H1 (cell line): ENCODE results near the gene TENT4B. TPM values are rescaled to one million over a fixed set of nuclear protein-coding genes. Genes with fewer than 3 reads are reported as not detected.

Experiments used
- ASH2L ChIP-seq: fragments of 200-600, 300-600 bp; sonication (generic); IDR thresholded peaks from one replicate; pipeline ENCODE4 v1.7.1; 2017; ENCODE audit warnings: low read length
- ATF2 ChIP-seq: IDR thresholded peaks from 2 replicates; pipeline ENCODE4 v1.6.1; 2012; ENCODE audit warnings: low read length, inconsistent platforms
- KDM5A ChIP-seq: fragments of 200-600 bp; IDR thresholded peaks from 2 replicates; pipeline ENCODE4 v1.7.1; 2012; ENCODE audit warnings: mild to moderate bottlenecking, low read length, inconsistent platforms, mixed read lengths
- NRF1 ChIP-seq: IDR thresholded peaks from 2 replicates; pipeline ENCODE4 v1.6.1; 2011; ENCODE audit warnings: mild to moderate bottlenecking, low read depth, low read length, improper control_type of control experiment
- SAP30 ChIP-seq: fragments of 300-600 bp; sonication (generic); IDR thresholded peaks from 2 replicates; pipeline ENCODE4 v1.7.1; 2012; ENCODE audit warnings: low read length, moderate library complexity, mild to moderate bottlenecking, inconsistent platforms; ENCODE audit not compliant: insufficient read depth, insufficient replicate concordance
- polyA plus RNA-seq, 7 experiments: library from polyadenylated mRNA; depleted of rRNA in 3 of 7; stranded (reverse) in 5 of 7; unstranded in 2 of 7; fragments of >200 nt in 5 of 7; fragments of 200-250 nt in 2 of 7; gene quantifications; 1 replicate in 5 of 7; 2 replicates in 1 of 7; 4 replicates in 1 of 7; pipeline versions ENCODE4 v1.2.1 to v1.2.3, GENCODE V29; 2011 to 2013; ENCODE audit warnings: missing spikeins in 2 of 7, mixed read lengths in 2 of 7
- total RNA-seq: library from RNA; stranded (reverse); fragmentation: NEBNext Ultra II Directional; extraction: Animal tissue kit (Norgen Biotek cat#: 25700); gene quantifications from 2 replicates; pipeline ENCODE4 v1.2.1, GENCODE V29; 2021

TENT4B gene
- total and polyA plus RNA-seq, 2 of the 8 experiments (the other 6 are each of a cell fraction or from before 2014, with no cell fraction given) = 4.2 to 15.7 TPM

GRCh38 chr16:50124769-50125168, 28.3 kb upstream of the TENT4B start (continued):
- TF ChIP-seq KDM5A (no peak), SAP30 (no peak), ATF2 (no peak), ASH2L (no peak), NRF1 (no peak)
